ENCODE results near the gene NME4. TPM values are rescaled to one million over a fixed set of nuclear protein-coding genes. Genes with fewer than 3 reads are reported as not detected.
A peak's percentile ranks its signal among the peaks of the same experiment; 100 is the strongest.

NME4 gene
- polyA plus RNA-seq, 4 donors, result 13.0 to 77.2 (median 34.9) TPM

DNA sequence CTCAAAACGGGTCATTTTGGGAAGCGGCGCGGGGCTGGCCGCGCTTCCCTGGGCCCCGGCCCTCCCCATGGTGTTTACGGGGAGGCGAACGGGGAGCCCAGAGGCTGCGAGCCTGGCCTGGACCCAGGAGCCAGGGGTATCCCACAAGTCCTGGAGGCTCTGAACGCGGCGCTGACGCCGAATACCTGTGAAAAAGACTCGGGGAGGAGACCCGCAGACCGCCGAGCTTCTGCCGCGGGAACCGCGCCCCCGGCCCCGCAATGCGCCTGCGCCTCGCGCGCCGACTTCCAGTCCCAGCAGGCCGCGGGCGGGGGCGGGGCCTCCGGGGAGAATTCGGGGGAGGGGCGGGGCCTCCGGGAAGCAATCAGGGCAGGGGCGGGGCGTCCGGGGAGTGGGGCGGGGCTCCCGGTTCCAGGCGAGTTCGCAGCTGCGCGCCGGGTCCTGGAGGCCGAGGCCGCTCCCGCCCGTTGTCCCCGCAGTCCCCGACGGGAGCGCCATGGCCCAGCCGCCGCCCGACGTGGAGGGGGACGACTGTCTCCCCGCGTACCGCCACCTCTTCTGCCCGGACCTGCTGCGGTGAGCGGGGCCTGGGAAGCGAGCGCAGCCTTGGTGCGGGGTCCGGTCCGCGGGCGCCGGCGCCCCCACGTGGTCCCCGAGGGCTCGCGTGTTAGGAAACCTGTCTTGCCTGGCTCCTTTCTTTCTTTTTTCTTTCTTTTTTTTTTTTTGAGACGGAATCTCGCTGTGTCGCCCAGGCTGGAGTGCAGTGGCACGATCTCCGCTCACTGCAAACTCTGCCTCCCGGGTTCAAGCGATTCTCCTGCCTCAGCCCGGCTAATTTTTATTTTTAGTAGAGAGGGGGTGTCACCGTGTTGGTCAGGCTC, 4.7 kb downstream of the NME4 start, which contains the start of gene DECR2:
DECR2 (plus strand) TSS at position 418 of the 881 bp plus-strand sequence; CDS start at position 497, 79 bp downstream.
- 0 to 1% (median 0%) methylated on average over 68 to 91 of the region's 91 CpGs for WGBS, 3 donors
- peak; percentile 91 to 93 for DNase-seq
- peaks cover 0 to 54% (median 0%) of the 10 kb centered on the region in 3 donors for H3K36me3 ChIP-seq (ENCODE audit: control insufficient read depth in 3 of 3, insufficient read depth in 2 of 3, low read depth in 1 of 3, low read length in 3 of 3)
- H3K4me3 ChIP-seq (ENCODE audit: low read depth in 1 of 3, low read length in 3 of 3), result peak within 1 kb of the TSS; percentile 67 to 81 (median 80)
- H3K9me3 ChIP-seq (ENCODE audit: control insufficient read depth in 2 of 2, insufficient read depth in 1 of 2, low read depth in 1 of 2, low read length in 1 of 2), result no peaks in the 10 kb centered on the region
- H3K27ac ChIP-seq (ENCODE audit: low read depth in 1 of 3, low read length in 2 of 3), result peak within 1 kb of the TSS; percentile 87 to 98 (median 95)
- peaks cover 3 to 37% (median 4%) of the 10 kb centered on the region in 3 donors for H3K4me1 ChIP-seq (ENCODE audit: control insufficient read depth in 3 of 3, insufficient read depth in 2 of 3, low read depth in 1 of 3, low read length in 2 of 3)
- no peak for FAIRE-seq
- H3K27me3 ChIP-seq (ENCODE audit: control insufficient read depth in 3 of 3, insufficient read depth in 3 of 3, low read length in 3 of 3), result no peaks in the 10 kb centered on the region

DNA sequence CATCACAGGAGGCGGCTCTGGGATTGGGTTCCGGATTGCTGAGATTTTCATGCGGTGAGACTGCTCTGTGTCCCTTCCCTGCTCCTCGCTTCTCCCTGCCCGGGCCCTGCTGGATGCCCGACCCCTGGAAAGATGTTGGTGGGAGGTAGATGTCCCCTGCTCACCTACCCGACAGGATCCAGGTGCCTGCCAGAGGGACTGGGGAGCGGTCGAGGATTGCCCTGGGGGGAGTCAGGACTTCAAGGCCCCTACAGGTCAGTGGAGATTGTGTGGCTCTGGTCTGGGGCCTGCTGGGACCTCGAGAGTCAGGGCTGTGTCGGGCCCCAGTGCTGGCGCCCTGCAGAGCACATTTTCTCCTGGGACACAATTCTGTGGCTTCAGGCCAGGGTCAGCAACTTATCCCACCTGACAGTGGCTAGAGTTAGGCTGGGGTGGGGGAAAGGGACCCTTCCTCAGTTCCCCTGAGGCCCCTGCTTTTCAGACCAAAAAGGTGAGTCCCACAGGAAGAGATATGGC, 8.0 kb downstream of the NME4 start:
- H3K27ac ChIP-seq (ENCODE audit: low read depth in 1 of 3, low read length in 2 of 3), result peak overlapping the region in 1 of 3 donors; percentile 82
- 78 to 88% (median 86%) methylated on average over 12 of the region's 12 CpGs for WGBS, 3 donors
- no peaks in the 10 kb centered on the region for H3K9me3 ChIP-seq (ENCODE audit: control insufficient read depth in 2 of 2, insufficient read depth in 1 of 2, low read depth in 1 of 2, low read length in 1 of 2)
- peaks cover 3 to 29% (median 4%) of the 10 kb centered on the region in 3 donors for H3K4me1 ChIP-seq (ENCODE audit: control insufficient read depth in 3 of 3, insufficient read depth in 2 of 3, low read depth in 1 of 3, low read length in 2 of 3)
- H3K27me3 ChIP-seq (ENCODE audit: control insufficient read depth in 3 of 3, insufficient read depth in 3 of 3, low read length in 3 of 3), result no peaks in the 10 kb centered on the region
- H3K4me3 ChIP-seq (ENCODE audit: low read depth in 1 of 3, low read length in 3 of 3), result no peak overlapping the region
- FAIRE-seq (no peak), DNase-seq (peak in 1 of 2 donors; percentile 19)
- peaks cover 0 to 61% (median 2%) of the 10 kb centered on the region in 3 donors for H3K36me3 ChIP-seq (ENCODE audit: control insufficient read depth in 3 of 3, insufficient read depth in 2 of 3, low read depth in 1 of 3, low read length in 3 of 3)

DNA sequence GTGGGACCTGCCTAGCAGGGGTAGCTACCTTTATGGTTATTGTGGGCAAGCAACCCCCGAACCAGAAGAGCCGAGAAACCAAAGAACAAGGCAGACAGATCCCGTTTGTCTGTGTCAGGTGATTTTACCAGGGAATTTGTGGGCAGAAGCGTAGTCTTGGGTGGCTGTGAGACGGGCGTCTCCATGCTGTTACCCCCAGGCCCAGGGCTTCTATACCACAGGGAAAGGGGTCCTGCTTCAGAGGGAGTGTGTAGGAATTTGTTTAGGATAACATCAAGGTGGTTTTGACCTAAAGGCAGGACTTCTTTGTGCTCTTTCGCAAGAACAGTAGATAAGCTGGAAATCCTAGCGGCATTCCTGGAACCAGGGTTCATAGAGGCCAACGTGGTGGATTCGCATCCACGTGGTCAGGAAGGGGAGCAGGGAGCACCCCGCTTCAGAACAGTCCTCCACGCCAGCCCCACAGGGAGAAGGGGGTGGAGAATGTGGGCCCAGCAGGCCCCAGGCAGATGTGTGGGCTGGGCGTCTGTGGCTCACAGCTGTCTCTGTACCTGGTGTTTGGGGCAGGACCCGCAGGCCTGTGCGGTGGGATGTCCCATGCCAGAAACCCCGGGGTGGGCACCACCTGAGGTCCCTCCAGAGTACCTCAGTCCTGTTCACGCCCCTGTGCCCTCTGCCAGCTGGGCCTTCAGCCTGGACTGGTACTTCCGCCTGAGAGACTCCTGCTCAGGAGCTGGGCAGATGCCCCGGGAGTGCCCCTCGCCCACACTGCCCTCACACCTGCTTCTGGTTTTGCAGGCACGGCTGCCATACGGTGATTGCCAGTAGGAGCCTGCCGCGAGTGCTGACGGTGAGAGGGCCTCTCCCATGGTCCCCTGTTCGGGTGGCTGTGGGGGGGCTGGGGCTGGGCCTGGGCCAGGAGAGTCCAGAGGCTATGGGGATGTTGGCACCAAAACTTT, 8.8 kb downstream of the NME4 start:
- FAIRE-seq (no peak), DNase-seq (peak; percentile 50 to 89)
- Histone ChIP-seq H3K36me3 (ENCODE audit: control insufficient read depth in 3 of 3, insufficient read depth in 2 of 3, low read depth in 1 of 3, low read length in 3 of 3) (peaks cover under 1 to 61% (median 2%) of the 10 kb centered on the region in 3 donors), H3K9me3 (ENCODE audit: control insufficient read depth in 2 of 2, insufficient read depth in 1 of 2, low read depth in 1 of 2, low read length in 1 of 2) (no peaks in the 10 kb centered on the region), H3K27me3 (ENCODE audit: control insufficient read depth in 3 of 3, insufficient read depth in 3 of 3, low read length in 3 of 3) (no peaks in the 10 kb centered on the region), H3K4me3 (ENCODE audit: low read depth in 1 of 3, low read length in 3 of 3) (no peak overlapping the region), H3K4me1 (ENCODE audit: control insufficient read depth in 3 of 3, insufficient read depth in 2 of 3, low read depth in 1 of 3, low read length in 2 of 3) (peaks cover under 1 to 26% (median 3%) of the 10 kb centered on the region in 3 donors), H3K27ac (ENCODE audit: low read depth in 1 of 3, low read length in 2 of 3) (peak overlapping the region in 1 of 3 donors; percentile 82)
- WGBS, 3 donors, result 38 to 70% (median 51%) methylated on average over 26 to 27 of the region's 27 CpGs

DNA sequence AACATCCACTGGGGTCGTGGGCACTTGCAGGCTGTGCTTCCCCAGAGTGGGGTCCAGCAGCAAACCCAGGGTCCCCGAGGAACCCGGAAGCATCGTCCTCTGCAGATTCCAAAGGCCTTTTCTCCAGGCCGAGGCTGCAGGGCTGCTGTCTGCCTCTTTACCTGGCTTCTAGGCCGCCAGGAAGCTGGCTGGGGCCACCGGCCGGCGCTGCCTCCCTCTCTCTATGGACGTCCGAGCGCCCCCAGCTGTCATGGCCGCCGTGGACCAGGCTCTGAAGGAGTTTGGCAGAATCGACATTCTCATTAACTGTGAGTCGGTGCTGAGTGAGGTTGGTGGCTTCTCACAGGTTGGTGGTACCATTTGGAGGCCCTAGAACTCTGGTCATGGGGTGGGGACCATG, 10.3 kb downstream of the NME4 start:
- WGBS, 3 donors, result 89% methylated on average over 16 of the region's 16 CpGs
- FAIRE-seq (no peak), DNase-seq (no peak)
- peaks cover 4 to 75% (median 5%) of the 10 kb centered on the region in 3 donors for H3K36me3 ChIP-seq (ENCODE audit: control insufficient read depth in 3 of 3, insufficient read depth in 2 of 3, low read depth in 1 of 3, low read length in 3 of 3)
- no peaks in the 10 kb centered on the region for H3K9me3 ChIP-seq (ENCODE audit: control insufficient read depth in 2 of 2, insufficient read depth in 1 of 2, low read depth in 1 of 2, low read length in 1 of 2)
- H3K4me3 ChIP-seq (ENCODE audit: low read depth in 1 of 3, low read length in 3 of 3), result no peak overlapping the region
- no peak overlapping the region for H3K27ac ChIP-seq (ENCODE audit: low read depth in 1 of 3, low read length in 2 of 3)
- H3K27me3 ChIP-seq (ENCODE audit: control insufficient read depth in 3 of 3, insufficient read depth in 3 of 3, low read length in 3 of 3), result no peaks in the 10 kb centered on the region
- peaks cover 0 to 26% (median 3%) of the 10 kb centered on the region in 3 donors for H3K4me1 ChIP-seq (ENCODE audit: control insufficient read depth in 3 of 3, insufficient read depth in 2 of 3, low read depth in 1 of 3, low read length in 2 of 3)

DNA sequence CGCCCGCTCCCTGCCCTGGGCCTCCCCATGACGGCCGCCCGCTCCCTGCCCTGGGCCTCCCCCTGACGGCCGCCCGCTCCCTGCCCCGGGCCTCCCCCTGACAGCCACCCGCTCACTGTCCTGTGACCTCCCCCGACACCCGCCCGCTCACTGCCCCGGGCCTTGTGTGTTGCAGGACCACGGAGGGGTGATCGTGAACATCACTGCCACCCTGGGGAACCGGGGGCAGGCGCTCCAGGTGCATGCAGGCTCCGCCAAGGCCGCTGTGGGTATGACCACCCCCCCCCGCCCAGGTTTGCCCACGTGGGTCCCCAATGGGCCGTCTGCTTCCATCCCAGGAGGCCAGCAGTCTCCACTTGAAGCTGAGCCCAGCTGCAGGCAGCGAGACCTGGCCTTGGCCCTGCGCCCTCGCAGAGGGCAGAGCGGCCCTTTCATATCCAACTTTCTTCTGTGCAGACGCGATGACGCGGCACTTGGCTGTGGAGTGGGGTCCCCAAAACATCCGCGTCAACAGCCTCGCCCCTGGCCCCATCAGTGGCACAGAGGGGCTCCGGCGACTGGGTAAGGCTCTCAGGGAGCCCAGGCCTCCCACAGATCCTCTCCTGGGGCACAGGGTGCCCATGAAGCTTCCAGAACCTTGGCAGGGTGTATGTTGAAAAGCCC, 13.6 kb downstream of the NME4 start:
- no peak for FAIRE-seq
- H3K4me3 ChIP-seq (ENCODE audit: low read depth in 1 of 3, low read length in 3 of 3), result no peak overlapping the region
- H3K9me3 ChIP-seq (ENCODE audit: control insufficient read depth in 2 of 2, insufficient read depth in 1 of 2, low read depth in 1 of 2, low read length in 1 of 2), result no peaks in the 10 kb centered on the region
- H3K4me1 ChIP-seq (ENCODE audit: control insufficient read depth in 3 of 3, insufficient read depth in 2 of 3, low read depth in 1 of 3, low read length in 2 of 3), result peaks cover 0 to 11% (median 0%) of the 10 kb centered on the region in 3 donors
- H3K27ac ChIP-seq (ENCODE audit: low read depth in 1 of 3, low read length in 2 of 3), result no peak overlapping the region
- H3K27me3 ChIP-seq (ENCODE audit: control insufficient read depth in 3 of 3, insufficient read depth in 3 of 3, low read length in 3 of 3), result no peaks in the 10 kb centered on the region
- H3K36me3 ChIP-seq (ENCODE audit: control insufficient read depth in 3 of 3, insufficient read depth in 2 of 3, low read depth in 1 of 3, low read length in 3 of 3), result peaks cover 4 to 68% (median 5%) of the 10 kb centered on the region in 3 donors
- 89 to 93% (median 91%) methylated on average over 31 to 36 of the region's 36 CpGs for WGBS, 3 donors
- DNase-seq, result no peak

DNA sequence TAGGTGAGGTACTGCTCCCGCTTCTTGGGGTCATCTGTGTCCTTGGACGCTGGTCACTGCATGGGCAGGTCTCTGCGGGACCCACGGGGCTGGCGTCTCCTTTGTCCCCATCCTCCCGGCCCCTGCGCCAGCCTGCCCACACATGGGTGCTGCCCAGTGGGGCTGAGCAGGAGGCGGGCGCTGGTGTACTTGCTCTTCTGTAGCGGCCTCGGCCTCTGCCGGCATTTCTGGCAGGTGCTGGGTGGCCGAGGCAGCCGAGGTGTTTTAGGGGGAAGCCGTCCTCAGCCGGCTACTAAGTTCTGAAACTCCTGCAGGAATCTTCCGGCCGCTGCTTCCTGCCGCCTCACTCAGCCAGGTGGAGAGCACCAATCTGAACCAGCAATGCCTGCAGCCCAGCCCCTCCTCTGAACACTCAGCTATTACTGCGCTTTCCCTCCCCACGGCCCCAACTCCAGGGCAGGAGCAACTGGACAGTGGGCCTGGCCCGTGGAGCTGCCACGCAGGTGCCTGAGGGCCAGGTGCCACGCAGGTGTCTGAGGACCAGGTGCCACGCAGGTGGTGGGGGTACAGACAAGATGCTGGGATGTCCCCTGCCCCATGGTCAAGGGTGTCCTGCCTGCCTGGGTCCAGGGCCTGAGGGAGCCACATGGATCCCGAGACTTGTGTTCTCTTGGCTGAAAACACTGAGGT, 14.7 kb downstream of the NME4 start:
- DNase-seq, result no peak
- peaks cover 0 to 3% (median 0%) of the 10 kb centered on the region in 3 donors for H3K4me1 ChIP-seq (ENCODE audit: control insufficient read depth in 3 of 3, insufficient read depth in 2 of 3, low read depth in 1 of 3, low read length in 2 of 3)
- no peak overlapping the region for H3K27ac ChIP-seq (ENCODE audit: low read depth in 1 of 3, low read length in 2 of 3)
- H3K9me3 ChIP-seq (ENCODE audit: control insufficient read depth in 2 of 2, insufficient read depth in 1 of 2, low read depth in 1 of 2, low read length in 1 of 2), result no peaks in the 10 kb centered on the region
- FAIRE-seq, result no peak
- WGBS, 3 donors, result 90 to 95% (median 93%) methylated on average over 24 to 26 of the region's 26 CpGs
- no peaks in the 10 kb centered on the region for H3K27me3 ChIP-seq (ENCODE audit: control insufficient read depth in 3 of 3, insufficient read depth in 3 of 3, low read length in 3 of 3)
- no peak overlapping the region for H3K4me3 ChIP-seq (ENCODE audit: low read depth in 1 of 3, low read length in 3 of 3)
- peaks cover 4 to 59% (median 5%) of the 10 kb centered on the region in 3 donors for H3K36me3 ChIP-seq (ENCODE audit: control insufficient read depth in 3 of 3, insufficient read depth in 2 of 3, low read depth in 1 of 3, low read length in 3 of 3)

DNA sequence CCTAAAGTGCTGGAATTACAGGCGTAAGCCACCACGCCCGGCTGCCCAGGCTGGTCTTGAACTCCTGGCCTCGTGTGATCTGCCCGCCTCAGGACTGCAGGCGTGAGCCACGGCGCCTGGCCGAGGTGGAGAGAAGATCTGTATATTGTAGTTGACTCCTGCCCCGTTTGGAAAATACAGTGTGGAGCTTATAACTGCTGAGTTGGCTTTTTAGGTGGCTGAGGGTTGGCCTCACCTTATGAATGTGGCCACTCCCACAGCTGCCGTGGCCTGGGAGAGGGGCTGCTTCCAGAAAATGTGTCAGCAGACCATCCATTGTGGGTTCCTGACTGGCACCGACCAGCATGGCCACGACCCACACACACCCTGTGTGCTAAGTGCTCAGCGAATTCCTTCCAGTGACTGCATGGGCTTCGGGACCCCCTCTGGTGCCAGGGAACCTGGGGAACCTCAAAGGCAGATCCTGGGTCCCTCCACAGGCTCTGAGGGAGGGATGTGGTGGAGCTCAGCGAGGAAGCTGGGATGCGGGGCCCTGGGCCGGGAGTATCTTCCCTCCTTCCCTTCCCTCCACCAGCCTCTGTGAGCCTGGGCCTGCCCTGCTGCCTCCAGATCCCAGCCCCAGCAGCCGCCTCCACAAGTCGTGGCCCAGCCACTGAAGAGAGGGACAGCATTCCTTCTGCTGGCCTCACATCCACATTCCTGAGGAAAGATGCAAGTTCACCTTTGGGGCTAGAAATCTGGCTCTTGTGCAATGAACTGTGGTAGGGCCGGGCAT, 17.6 kb downstream of the NME4 start:
- no peaks in the 10 kb centered on the region for H3K27me3 ChIP-seq (ENCODE audit: control insufficient read depth in 3 of 3, insufficient read depth in 3 of 3, low read length in 3 of 3)
- H3K9me3 ChIP-seq (ENCODE audit: control insufficient read depth in 2 of 2, insufficient read depth in 1 of 2, low read depth in 1 of 2, low read length in 1 of 2), result no peaks in the 10 kb centered on the region
- WGBS, 3 donors, result 79 to 87% (median 82%) methylated on average over 21 of the region's 21 CpGs
- DNase-seq (no peak), FAIRE-seq (no peak)
- peaks cover 0 to 3% (median 0%) of the 10 kb centered on the region in 3 donors for H3K4me1 ChIP-seq (ENCODE audit: control insufficient read depth in 3 of 3, insufficient read depth in 2 of 3, low read depth in 1 of 3, low read length in 2 of 3)
- H3K36me3 ChIP-seq (ENCODE audit: control insufficient read depth in 3 of 3, insufficient read depth in 2 of 3, low read depth in 1 of 3, low read length in 3 of 3), result peaks cover 3 to 34% (median 4%) of the 10 kb centered on the region in 3 donors
- H3K4me3 ChIP-seq (ENCODE audit: low read depth in 1 of 3, low read length in 3 of 3), result no peak overlapping the region
- H3K27ac ChIP-seq (ENCODE audit: low read depth in 1 of 3, low read length in 2 of 3), result no peak overlapping the region

All from small intestine (tissue), 7 donors.